ENCODE results near the gene ITPR2. TPM values are rescaled to one million over a fixed set of nuclear protein-coding genes. Genes with fewer than 3 reads are reported as not detected.
"Not testable (repeated sequence)": the region's sequence is repeated elsewhere in the genome, so short reads cannot be mapped to it uniquely, and the experiment has no call there.

ITPR2 gene
- 3.0 and 17.5 TPM in 2 replicates for total RNA-seq (2014; rRNA removed; shearing (Covaris generic))

GRCh38 chr12:26832822-26833742, at the start of gene ITPR2:
Gene ITPR2, minus strand, starts transcription at chr12:26833194. Its CDS starts 413 bp downstream, at chr12:26832781.
- DNase-seq (ENCODE audit: low spot score) = peak; percentile 78
- in situ Hi-C loops (cut with HindIII; ENCODE audit: low sequenced_read_pairs) = no loop called here

DNA sequence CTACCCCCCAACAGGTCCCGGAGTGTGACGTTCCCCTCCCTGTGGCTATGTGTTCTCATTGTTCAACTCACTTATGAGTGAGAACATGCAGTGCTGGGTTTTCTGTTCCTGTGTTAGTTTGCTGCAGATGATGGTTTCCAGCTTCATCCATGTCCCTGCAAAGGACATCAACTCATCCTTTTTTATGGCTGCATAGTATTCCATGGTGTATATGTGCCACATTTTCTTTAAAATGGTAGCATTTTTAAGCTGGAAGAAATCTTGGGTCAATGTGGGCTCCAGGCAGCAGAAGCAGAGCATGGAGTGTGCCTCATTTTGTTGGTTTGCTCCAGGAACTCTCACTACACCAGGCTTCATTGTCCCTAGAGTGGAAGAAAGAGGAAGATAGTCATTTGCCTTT, 47.6 kb upstream of the ITPR2 start:
- DNase-seq (ENCODE audit: low spot score) = no peak
- in situ Hi-C loops (cut with HindIII; ENCODE audit: low sequenced_read_pairs) = no loop called here

GRCh38 chr12:26878661-26879119, 45.7 kb upstream of the ITPR2 start:
- DNase-seq (ENCODE audit: low spot score) = peak; percentile 29
- in situ Hi-C loops (cut with HindIII; ENCODE audit: low sequenced_read_pairs) = no loop called here

- no peak for DNase-seq (ENCODE audit: low spot score)
- in situ Hi-C loops (cut with HindIII; ENCODE audit: low sequenced_read_pairs) = no loop called here
Observed at GRCh38 chr12:26874501-26875296, 41.7 kb upstream of the ITPR2 start.

DNA sequence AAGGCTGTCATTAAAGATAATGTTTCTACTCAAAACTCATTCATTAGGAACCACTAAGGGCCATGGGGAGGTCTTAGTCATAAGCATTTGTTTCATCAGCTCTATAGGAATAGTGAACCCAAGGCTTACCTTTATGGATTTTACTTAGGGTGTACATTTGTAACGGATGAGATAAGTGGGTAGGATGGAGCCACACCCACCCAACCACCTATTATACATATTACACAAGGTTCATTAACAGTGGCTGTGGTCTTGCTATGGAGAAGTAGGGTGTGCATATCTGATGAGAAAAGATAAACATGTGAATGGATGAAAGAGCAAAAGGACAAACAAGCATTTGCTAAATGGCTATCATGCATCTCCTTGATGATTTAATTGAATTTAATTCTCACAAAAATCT, 39.6 kb upstream of the ITPR2 start:
- no peak for DNase-seq (ENCODE audit: low spot score)
- in situ Hi-C loops (cut with HindIII; ENCODE audit: low sequenced_read_pairs) = no loop called here

DNA sequence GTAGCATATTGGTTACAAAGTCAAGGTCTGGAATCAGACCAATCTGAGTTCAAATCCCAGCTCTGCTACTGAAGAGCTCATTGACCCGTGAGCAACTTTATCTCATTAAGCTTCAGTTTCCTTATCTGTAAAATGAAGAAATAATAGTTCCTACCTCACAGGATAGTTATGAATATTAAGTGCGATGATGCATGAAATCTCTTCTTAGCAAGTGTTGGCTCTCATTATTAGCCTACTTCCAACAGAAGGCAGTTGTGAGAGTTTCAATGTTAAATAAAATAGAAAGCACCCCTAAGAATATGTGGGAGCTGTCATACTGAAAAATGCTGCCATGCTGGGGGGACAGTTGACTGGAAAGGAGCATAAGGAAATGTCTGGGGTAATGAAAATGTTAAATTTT, 39.0 kb upstream of the ITPR2 start:
- in situ Hi-C loops (cut with HindIII; ENCODE audit: low sequenced_read_pairs) = no loop called here
- no peak for DNase-seq (ENCODE audit: low spot score)

DNA sequence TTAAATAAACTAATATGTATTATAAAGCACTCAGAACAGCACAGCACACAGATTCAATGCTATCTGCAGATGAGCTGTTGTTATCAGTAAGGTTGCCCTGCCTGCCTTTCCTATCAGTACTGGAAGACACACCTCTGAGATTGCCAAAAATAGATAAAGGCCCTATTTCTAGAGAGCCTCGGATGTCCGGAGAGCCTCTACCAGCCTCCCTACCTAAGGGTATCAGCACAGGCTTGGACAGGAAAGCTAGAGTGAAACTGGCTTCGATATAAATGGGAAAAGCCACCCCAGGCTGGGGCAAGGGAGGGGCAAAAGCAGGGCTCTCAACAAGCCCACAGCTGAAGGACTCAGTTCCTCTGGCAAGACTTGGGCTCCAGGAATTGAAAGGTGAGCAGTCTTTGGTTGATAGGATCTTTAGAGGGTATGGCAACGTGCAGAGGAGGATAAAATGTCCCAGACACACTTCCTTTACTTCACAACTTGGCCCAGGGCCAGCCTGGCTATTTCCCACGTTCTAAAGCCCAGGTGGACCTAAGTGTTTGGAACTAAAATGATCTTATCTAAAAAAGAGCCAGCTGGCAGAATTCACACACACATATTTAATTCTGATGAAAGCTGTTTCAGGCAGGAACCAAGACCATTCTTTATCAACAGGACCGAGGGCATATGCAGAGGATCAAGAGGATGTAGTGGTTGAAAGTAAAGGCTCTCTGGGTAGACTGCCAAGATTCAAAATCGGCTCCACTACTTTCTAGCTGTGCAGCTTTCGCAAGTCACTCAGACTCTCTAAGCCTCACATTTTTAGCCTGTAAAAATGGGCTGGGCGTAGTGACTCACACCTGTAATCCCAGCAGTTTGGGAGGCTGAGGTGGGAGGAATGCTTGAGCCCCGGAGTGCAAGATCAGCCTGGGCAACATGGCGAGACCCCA, 37.8 kb upstream of the ITPR2 start:
- in situ Hi-C loops (cut with HindIII; ENCODE audit: low sequenced_read_pairs) = no loop called here
- DNase-seq (ENCODE audit: low spot score) = no peak

DNA sequence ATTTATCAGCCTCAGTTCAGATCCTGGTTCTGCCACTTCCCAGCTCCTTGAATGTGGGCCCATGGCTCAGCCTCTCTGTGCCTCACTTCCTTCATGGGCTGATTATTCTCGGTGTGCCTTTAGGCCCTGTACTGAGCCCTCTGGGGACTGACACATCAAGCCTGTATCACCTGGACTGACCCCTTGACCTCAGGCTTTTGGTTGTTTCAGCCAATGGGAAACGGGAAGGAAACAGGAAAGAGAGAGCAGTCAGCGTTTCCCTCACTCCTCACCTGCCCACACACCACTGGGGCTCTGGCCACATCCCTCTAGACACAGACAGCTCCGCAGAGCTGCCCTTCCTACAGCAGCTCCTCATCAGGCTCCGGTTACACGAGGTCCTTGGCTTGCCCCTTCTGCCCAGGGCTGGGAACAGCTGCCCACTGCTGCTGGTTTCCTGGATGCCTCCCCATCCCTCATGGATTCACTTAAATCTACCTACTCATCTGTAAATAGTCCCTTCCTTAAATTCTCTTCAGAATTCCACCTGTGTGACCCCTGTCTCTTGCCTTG, 37.0 kb upstream of the ITPR2 start:
- no peak for DNase-seq (ENCODE audit: low spot score)
- in situ Hi-C loops (cut with HindIII; ENCODE audit: low sequenced_read_pairs) = no loop called here

DNA sequence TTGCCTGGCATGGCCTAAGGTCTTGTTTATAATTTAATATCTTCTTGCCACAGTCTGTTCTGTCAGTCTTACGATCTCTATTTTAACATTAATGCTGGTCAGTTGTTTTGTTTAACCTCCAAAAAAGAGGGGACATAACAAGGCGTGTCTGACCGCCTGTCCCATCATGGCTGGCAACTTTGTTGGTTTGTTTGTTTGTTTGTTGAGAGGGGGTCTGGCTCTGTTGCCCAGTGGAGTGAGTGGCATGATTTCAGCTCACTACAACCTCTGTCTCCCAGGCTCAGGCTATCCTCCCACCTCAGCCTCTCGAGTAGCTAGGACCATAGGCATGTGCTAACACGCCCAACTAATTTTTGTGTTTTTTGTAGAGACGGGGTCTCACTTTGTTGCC, 36.1 kb upstream of the ITPR2 start:
- in situ Hi-C loops (cut with HindIII; ENCODE audit: low sequenced_read_pairs) = no loop called here
- DNase-seq (ENCODE audit: low spot score) = no peak

DNA sequence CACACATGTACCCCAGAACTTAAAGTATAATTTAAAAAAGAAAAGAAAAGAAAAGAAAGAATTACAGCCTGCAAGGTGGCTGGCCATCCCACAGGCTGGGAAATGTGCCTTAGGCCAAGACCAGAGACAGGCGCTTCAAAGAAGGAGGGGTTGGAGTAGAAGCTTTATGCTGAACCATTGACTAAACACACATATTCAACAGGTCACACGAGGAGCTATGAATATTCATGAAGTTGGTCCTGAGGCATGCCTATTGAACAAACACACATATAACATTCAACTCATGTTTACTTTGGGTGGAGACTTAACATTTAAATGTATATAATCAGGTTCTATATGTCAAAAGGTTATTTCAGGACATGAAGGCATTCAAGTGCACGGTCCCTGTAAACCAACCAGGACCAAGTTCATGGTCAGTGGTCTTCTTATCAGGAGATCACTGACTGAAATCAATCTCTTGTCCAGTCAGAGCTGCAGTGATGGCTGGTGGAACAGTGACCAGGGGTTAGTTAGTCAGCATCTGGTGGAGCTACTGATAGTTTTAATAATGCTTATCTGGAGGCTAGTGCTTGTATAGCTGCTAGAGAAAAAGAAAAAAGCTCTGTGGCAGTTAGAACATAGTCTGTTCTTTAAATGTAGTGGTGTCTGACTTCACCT, 35.6 kb upstream of the ITPR2 start:
- no peak for DNase-seq (ENCODE audit: low spot score)
- in situ Hi-C loops (cut with HindIII; ENCODE audit: low sequenced_read_pairs) = no loop called here

DNA sequence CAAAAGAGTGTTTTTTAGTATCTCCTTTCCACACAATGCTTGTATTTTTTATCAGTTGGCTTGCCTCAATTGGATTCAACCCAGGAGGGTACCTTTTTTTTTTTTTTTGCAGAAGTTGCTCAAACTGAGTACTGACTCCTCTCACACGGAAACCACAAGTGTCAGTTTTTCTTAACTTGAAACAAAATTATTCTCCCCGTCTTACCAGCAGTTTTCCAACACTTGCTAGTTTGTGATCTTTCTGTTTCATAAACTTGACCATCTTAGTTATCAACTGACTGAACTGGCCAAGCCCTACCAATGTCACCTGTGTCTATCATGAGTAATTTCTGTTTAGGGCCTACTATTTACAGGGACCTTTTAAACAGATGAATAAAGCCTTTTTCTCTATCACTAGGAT, 34.1 kb upstream of the ITPR2 start:
- in situ Hi-C loops (cut with HindIII; ENCODE audit: low sequenced_read_pairs) = no loop called here

GRCh38 chr12:26863515-26863914, 30.5 kb upstream of the ITPR2 start:
- in situ Hi-C loops (cut with HindIII; ENCODE audit: low sequenced_read_pairs) = no loop called here
- DNase-seq (ENCODE audit: low spot score) = no peak

More for the DNA sequence above, 34.1 kb upstream of the ITPR2 start:
- no peak for DNase-seq (ENCODE audit: low spot score)

GRCh38 chr12:26862787-26863186, 29.8 kb upstream of the ITPR2 start:
- DNase-seq (ENCODE audit: low spot score); in situ Hi-C loops (cut with HindIII; ENCODE audit: low sequenced_read_pairs): not testable (repeated sequence)

GRCh38 chr12:26861690-26862089, 28.7 kb upstream of the ITPR2 start:
- DNase-seq (ENCODE audit: low spot score) = no peak
- in situ Hi-C loops (cut with HindIII; ENCODE audit: low sequenced_read_pairs) = no loop called here

DNA sequence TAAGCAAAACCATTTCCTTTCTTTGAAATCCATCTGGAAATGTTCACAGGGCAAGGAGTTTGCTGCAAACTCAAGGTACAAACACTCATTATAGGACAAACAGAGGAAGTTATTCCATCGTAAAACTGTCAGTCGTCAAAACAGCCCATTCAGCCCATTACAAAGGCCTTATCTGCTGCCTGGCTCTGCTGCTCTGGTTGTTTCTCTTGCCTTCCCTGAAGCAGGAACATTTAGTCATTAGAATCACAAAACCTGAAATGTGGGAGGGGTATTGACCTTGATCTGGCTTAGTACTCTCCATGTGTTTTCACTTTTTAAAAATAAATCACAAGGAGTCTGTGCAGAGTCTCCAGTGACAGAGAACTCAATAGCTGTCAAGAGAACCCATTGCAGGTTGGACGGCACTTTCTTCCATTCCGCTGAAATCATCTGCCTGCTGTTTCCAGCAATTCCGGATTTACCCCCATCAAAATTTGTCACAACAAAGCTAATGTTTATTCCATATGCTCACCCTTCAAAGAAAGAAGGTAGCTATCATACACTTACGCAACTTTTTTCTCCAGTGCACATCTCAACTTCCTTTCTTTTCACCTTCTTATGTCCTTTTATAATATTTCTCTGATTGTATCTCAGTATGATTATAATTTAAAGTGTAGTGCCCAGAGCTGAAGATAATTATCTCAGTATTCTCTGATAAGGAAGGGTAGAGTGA, 24.6 kb upstream of the ITPR2 start:
- no peak for DNase-seq (ENCODE audit: low spot score)
- in situ Hi-C loops (cut with HindIII; ENCODE audit: low sequenced_read_pairs) = no loop called here

DNA sequence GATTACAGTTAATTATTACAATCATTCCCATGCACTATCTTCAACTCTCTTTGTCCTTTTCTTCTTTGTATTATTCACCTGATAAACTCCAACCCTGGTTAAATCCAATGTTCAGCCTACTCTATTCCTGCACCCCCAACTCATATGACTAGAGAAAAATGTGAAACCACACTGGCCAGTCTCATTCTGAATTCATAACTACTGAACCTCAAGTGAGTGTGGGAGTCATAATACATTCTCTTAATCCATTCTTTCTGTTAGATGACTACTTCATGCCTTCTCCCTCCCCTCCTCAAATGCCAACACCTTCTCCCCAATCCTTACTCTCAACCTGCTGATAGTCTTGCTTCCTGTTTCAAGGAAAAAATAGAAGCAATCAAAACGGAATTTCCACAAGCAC, 22.3 kb upstream of the ITPR2 start:
- no peak for DNase-seq (ENCODE audit: low spot score)
- in situ Hi-C loops (cut with HindIII; ENCODE audit: low sequenced_read_pairs) = no loop called here

GRCh38 chr12:26854031-26854390, 21.0 kb upstream of the ITPR2 start:
- in situ Hi-C loops (cut with HindIII; ENCODE audit: low sequenced_read_pairs) = no loop called here
- no peak for DNase-seq (ENCODE audit: low spot score)
